ENCODE results near the gene LYG2. TPM values are rescaled to one million over a fixed set of nuclear protein-coding genes. Genes with fewer than 3 reads are reported as not detected.
"Not testable (repeated sequence)": the region's sequence is repeated elsewhere in the genome, so short reads cannot be mapped to it uniquely, and the experiment has no call there.

LYG2 gene
- polyA plus RNA-seq, 1 donor, result 0.25 TPM

- DNase-seq, result no peak
Observed at GRCh38 chr2:99200076-99200800, 55.2 kb downstream of the LYG2 start.

- DNase-seq, result no peak
Observed at GRCh38 chr2:99198103-99198841, 57.2 kb downstream of the LYG2 start.

GRCh38 chr2:99192364-99192763 lies 63.1 kb downstream of the LYG2 start:
- DNase-seq, result not testable (repeated sequence)

Other genes with a start within 250 kb of the LYG2 start
- gene C2orf15, start 114.0 kb downstream of the LYG2 start, polyA plus RNA-seq (ENCODE audit: insufficient read length), result 0.56 TPM
- 2.7 TPM for gene TSGA10, start 100.7 kb downstream of the LYG2 start, polyA plus RNA-seq (ENCODE audit: insufficient read length)
- 8.2 TPM for gene LIPT1, start 100.7 kb downstream of the LYG2 start, polyA plus RNA-seq (ENCODE audit: insufficient read length)
- gene MITD1, start 74.6 kb downstream of the LYG2 start, polyA plus RNA-seq (ENCODE audit: insufficient read length), result 22.2 TPM
- gene MRPL30, start 74.5 kb downstream of the LYG2 start, polyA plus RNA-seq (ENCODE audit: insufficient read length), result 37.1 TPM
- gene LYG1, start 45.5 kb upstream of the LYG2 start, polyA plus RNA-seq (ENCODE audit: insufficient read length), result 2.4 TPM
- gene TXNDC9, start 80.7 kb upstream of the LYG2 start, polyA plus RNA-seq (ENCODE audit: insufficient read length), result 20.1 TPM
- gene EIF5B, start 81.7 kb upstream of the LYG2 start, polyA plus RNA-seq (ENCODE audit: insufficient read length), result 45.2 TPM
- gene REV1, start 234.4 kb upstream of the LYG2 start, polyA plus RNA-seq (ENCODE audit: insufficient read length), result 32.0 TPM